ENCODE measurements around the gene RNF213.
"Not testable (repeated sequence)": the region's sequence is repeated elsewhere in the genome, so short reads cannot be mapped to it uniquely, and the experiment has no call there.

DNA sequence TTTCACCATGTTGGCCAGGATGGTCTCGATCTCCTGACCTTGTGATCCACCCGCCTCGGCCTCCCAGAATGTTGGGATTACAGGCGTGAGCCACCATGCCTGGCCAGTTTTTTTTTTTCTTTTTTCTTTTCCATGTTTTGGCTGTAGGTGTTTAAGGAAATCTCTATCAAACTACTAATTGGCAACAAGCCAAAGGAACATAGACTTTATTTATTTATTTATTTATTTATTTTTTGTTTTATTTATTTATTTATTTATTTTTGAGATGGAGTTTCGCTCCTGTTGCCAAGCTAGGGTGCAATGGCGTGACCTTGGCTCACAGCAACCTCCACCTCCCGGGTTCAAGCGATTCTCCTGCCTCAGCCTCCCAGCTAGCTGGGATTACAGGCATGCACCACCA, 15.2 kb downstream of the RNF213 start:
- TF ChIP-seq, protein P1, sequence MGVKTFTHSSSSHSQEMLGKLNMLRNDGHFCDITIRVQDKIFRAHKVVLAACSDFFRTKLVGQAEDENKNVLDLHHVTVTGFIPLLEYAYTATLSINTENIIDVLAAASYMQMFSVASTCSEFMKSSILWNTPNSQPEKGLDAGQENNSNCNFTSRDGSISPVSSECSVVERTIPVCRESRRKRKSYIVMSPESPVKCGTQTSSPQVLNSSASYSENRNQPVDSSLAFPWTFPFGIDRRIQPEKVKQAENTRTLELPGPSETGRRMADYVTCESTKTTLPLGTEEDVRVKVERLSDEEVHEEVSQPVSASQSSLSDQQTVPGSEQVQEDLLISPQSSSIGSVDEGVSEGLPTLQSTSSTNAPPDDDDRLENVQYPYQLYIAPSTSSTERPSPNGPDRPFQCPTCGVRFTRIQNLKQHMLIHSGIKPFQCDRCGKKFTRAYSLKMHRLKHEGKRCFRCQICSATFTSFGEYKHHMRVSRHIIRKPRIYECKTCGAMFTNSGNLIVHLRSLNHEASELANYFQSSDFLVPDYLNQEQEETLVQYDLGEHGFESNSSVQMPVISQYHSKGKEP (tag by site-specific recombination; IDR thresholded peaks at IDR 0.05): not testable (repeated sequence)
- TF ChIP-seq, protein P2, sequence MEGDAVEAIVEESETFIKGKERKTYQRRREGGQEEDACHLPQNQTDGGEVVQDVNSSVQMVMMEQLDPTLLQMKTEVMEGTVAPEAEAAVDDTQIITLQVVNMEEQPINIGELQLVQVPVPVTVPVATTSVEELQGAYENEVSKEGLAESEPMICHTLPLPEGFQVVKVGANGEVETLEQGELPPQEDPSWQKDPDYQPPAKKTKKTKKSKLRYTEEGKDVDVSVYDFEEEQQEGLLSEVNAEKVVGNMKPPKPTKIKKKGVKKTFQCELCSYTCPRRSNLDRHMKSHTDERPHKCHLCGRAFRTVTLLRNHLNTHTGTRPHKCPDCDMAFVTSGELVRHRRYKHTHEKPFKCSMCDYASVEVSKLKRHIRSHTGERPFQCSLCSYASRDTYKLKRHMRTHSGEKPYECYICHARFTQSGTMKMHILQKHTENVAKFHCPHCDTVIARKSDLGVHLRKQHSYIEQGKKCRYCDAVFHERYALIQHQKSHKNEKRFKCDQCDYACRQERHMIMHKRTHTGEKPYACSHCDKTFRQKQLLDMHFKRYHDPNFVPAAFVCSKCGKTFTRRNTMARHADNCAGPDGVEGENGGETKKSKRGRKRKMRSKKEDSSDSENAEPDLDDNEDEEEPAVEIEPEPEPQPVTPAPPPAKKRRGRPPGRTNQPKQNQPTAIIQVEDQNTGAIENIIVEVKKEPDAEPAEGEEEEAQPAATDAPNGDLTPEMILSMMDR (tag by site-specific recombination; IDR thresholded peaks at IDR 0.05): not testable (repeated sequence)
- not testable (repeated sequence) for TF ChIP-seq ZFHX2 (tag by site-specific recombination; conservative IDR thresholded peaks at IDR 0.05); ZNF24 (tag by site-specific recombination; IDR thresholded peaks at IDR 0.05); ZNF10 (tag by site-specific recombination; IDR thresholded peaks at IDR 0.05); ZNF23 (tag by site-specific recombination; IDR thresholded peaks at IDR 0.05; ENCODE audit: borderline replicate concordance)
- TF ChIP-seq, protein P3, sequence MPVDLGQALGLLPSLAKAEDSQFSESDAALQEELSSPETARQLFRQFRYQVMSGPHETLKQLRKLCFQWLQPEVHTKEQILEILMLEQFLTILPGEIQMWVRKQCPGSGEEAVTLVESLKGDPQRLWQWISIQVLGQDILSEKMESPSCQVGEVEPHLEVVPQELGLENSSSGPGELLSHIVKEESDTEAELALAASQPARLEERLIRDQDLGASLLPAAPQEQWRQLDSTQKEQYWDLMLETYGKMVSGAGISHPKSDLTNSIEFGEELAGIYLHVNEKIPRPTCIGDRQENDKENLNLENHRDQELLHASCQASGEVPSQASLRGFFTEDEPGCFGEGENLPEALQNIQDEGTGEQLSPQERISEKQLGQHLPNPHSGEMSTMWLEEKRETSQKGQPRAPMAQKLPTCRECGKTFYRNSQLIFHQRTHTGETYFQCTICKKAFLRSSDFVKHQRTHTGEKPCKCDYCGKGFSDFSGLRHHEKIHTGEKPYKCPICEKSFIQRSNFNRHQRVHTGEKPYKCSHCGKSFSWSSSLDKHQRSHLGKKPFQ (tag by site-specific recombination; IDR thresholded peaks at IDR 0.05): not testable (repeated sequence)

Data from HEK293 (cell line).